Muscle of leg (tissue), 11 donors: Measurements from ENCODE around the gene SLIT3. TPM values are rescaled to one million over a fixed set of nuclear protein-coding genes. Genes with fewer than 3 reads are reported as not detected.

ENCODE experiments used
- DNase-seq: peaks from one replicate; pipeline ENCODE4 v3.0.0; 2013
- H3K27ac ChIP-seq: one replicate; pipeline ENCODE4 v1.5.1; 2013; ENCODE audit warnings: mild to moderate bottlenecking, low read length, control low read depth
- H3K27me3 ChIP-seq: one replicate; pipeline ENCODE4 v1.6.1; 2013; ENCODE audit warnings: low read length; ENCODE audit not compliant: control insufficient read depth, insufficient read depth
- H3K36me3 ChIP-seq: one replicate; pipeline ENCODE4 v1.6.1; 2013; ENCODE audit warnings: low read length; ENCODE audit not compliant: control insufficient read depth, insufficient read depth
- H3K4me1 ChIP-seq: one replicate; pipeline ENCODE4 v1.6.1; 2013; ENCODE audit warnings: low read length; ENCODE audit not compliant: control insufficient read depth, insufficient read depth
- H3K4me3 ChIP-seq: one replicate; pipeline ENCODE4 v1.5.1; 2013; ENCODE audit warnings: low read length, control low read depth
- H3K9me3 ChIP-seq: replicated peaks from 2 replicates; pipeline ENCODE4 v1.6.1; 2013; ENCODE audit warnings: low read depth, low read length; ENCODE audit not compliant: control insufficient read depth
- WGBS: methylation state at CpG from one replicate; pipeline ENCODE4 v1.1.5; 2013; ENCODE audit warnings: missing lambda C conversion rate; ENCODE audit not compliant: insufficient coverage; 5-methylcytosine and 5-hydroxymethylcytosine counted together
- polyA plus RNA-seq, 8 donors: library from polyadenylated mRNA; unstranded; fragments of 120-200 nt; gene quantifications; one replicate each; pipeline versions ENCODE4 v1.2.1 to v1.2.3, GENCODE V29; 2013; ENCODE audit warnings: inconsistent platforms in 1 of 8, low replicate concordance in 1 of 8; ENCODE audit not compliant: insufficient read length in 8 of 8, insufficient read depth in 1 of 8
- total RNA-seq: library from RNA; stranded (reverse); fragments of 120-200 nt; gene quantifications from one replicate; pipeline ENCODE4 v1.2.4, GENCODE V29; 2013

The SLIT3 gene
- total and polyA plus RNA-seq, 9 donors = 5.2 to 36.4 (median 12.2) TPM

- Histone ChIP-seq H3K4me3 (no peak overlapping the region), H3K36me3 (no peaks in the 10 kb centered on the region), H3K27me3 (peaks cover 2% of the 10 kb centered on the region), H3K4me1 (peaks cover 2% of the 10 kb centered on the region), H3K9me3 (no peaks in the 10 kb centered on the region), H3K27ac (no peak overlapping the region)
- WGBS = 80% methylated on average over 2 of the region's 6 CpGs
- no peak for DNase-seq
These were observed 529.3 kb downstream of the SLIT3 start for GRCh38 chr5:168771678-168772077.

- Histone ChIP-seq H3K27ac (no peak overlapping the region), H3K36me3 (no peaks in the 10 kb centered on the region), H3K4me3 (no peak overlapping the region), H3K4me1 (peaks cover 4% of the 10 kb centered on the region), H3K9me3 (no peaks in the 10 kb centered on the region), H3K27me3 (peaks cover 3% of the 10 kb centered on the region)
- WGBS = 92% methylated on average over 4 of the region's 5 CpGs
- DNase-seq = no peak
These were observed 529.9 kb downstream of the SLIT3 start for GRCh38 chr5:168770996-168771395.

DNA sequence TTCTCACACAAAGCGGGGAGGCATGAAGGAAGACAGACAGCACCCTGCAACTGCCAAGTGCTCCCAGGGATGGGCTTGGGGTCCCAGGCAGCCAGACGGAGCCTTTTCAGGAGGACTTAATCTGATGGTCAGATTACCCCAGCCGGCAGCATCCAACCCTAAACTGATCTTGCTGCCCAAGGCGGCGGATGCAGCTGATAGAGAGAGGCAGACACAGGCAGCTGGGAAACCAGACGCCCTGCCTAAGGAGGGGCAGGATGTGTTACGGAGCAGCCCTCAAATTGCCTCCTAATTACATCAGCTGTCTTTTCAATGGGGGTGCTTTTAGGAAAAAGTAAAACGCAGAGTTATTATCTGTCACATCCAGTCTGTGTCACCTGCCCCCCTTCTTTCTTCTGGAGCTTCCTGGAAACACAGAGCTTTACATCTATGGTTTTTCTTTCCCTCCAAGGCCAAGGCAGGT lies 530.9 kb downstream of the SLIT3 start:
- no peaks in the 10 kb centered on the region for H3K36me3 ChIP-seq

GRCh38 chr5:168768172-168768571 lies 532.8 kb downstream of the SLIT3 start:
- Histone ChIP-seq H3K4me1 (peaks cover 17% of the 10 kb centered on the region), H3K27ac (no peak overlapping the region), H3K27me3 (peaks cover 7% of the 10 kb centered on the region), H3K4me3 (no peak overlapping the region), H3K9me3 (no peaks in the 10 kb centered on the region), H3K36me3 (no peaks in the 10 kb centered on the region)
- WGBS = 88% methylated on average over 10 of the region's 13 CpGs
- DNase-seq = no peak

More for the DNA sequence above, 530.9 kb downstream of the SLIT3 start:
- Histone ChIP-seq H3K27me3 (peaks cover 3% of the 10 kb centered on the region), H3K4me3 (no peak overlapping the region), H3K4me1 (peaks cover 11% of the 10 kb centered on the region), H3K9me3 (no peaks in the 10 kb centered on the region), H3K27ac (no peak overlapping the region)
- no peak for DNase-seq
- WGBS = 33% methylated on average over 3 of the region's 8 CpGs

DNA sequence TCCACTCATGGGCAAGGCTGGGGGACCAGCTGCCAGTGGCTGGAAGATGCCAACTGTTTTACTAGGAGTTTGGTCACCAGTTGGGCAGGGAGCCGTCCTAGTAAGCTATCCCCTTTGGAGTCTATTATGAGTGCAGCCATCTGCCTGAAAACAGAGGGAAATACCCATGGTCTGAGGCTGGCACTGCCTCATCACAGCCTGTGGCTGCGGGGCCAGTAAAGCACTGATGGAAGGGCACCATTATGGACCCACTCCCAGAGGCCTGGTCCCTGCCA lies 534.6 kb downstream of the SLIT3 start:
- peaks cover 17% of the 10 kb centered on the region for H3K4me1 ChIP-seq
- no peaks in the 10 kb centered on the region for H3K9me3 ChIP-seq
- peaks cover 6% of the 10 kb centered on the region for H3K27me3 ChIP-seq
- H3K4me3 ChIP-seq = no peak overlapping the region
- WGBS = 60% methylated on average over 2 of the region's 2 CpGs
- H3K27ac ChIP-seq = no peak overlapping the region
- DNase-seq = peak; percentile 56
- no peaks in the 10 kb centered on the region for H3K36me3 ChIP-seq

DNA sequence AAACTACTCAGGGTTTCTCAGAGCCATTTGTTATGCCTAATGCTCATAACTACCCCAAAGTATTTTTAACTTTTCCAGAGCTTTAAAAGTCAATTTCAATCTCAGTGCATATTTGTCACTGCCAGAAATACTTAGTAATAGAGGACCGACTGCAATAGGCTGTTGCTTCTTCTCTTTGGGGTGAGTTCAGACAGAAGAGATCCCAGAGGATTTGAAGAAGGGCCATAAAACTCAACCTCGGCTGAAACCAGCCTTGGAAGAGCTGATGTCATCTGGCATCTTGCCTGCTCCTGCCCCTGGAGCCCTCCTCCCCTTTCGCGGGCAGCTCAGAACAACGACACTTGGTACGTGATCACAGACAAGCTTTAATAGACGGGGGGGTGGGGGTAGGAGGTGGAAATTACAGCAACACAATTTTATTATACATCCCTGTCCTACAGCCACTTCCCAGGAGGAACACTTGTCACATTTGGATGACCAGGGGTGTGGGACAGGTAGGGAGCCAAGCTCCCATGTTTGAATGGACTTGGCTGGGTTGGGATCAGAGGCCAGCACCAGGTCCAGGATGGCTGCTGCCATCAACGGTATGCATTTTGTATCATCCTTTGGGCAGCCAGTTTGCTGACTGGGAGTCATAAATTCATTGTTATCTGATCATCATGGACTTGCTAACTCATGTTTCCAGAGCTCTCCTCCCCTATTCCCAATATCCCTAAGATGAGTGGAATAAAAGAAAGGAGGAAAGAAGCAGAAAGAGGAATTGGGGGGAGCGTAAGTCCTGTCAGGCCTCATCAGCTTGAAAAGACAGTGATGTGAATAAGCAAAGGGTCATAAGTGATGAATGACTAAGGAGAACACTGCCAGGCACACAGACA lies 535.2 kb downstream of the SLIT3 start:
- H3K4me3 ChIP-seq = no peak overlapping the region
- DNase-seq = peak; percentile 70
- peaks cover 6% of the 10 kb centered on the region for H3K27me3 ChIP-seq
- H3K36me3 ChIP-seq = no peaks in the 10 kb centered on the region
- H3K27ac ChIP-seq = peak overlapping the region; percentile 67
- H3K4me1 ChIP-seq = peaks cover 17% of the 10 kb centered on the region
- 45% methylated on average over 2 of the region's 9 CpGs for WGBS
- H3K9me3 ChIP-seq = no peaks in the 10 kb centered on the region

DNA sequence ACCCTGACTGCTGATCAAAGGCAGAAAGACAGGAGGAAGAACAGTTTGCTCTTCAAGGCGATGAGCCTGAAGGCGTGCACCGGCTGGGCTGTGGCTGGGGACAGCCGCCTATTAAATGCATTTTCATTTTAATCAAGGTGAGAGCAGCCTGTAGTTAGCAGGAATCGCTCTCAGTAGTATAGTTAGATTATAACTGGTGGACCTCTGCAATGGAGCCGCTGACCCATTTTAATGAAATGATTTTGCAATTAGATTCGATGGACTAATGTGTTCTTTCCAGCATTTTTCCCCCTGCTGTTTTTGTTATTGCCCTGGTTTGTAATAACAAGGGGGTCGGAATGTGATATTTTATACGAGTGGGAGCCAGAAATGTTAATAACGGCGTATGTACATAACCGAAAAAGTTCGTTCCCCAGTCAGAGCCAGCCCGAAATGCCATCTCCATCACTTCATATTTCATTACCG lies 535.8 kb downstream of the SLIT3 start:
- H3K27me3 ChIP-seq = peaks cover 6% of the 10 kb centered on the region
- no peak overlapping the region for H3K27ac ChIP-seq
- 33% methylated on average over 10 of the region's 15 CpGs for WGBS
- no peak overlapping the region for H3K4me3 ChIP-seq
- no peaks in the 10 kb centered on the region for H3K36me3 ChIP-seq
- no peak for DNase-seq
- H3K9me3 ChIP-seq = no peaks in the 10 kb centered on the region
- H3K4me1 ChIP-seq = peaks cover 17% of the 10 kb centered on the region

- H3K9me3 ChIP-seq = no peaks in the 10 kb centered on the region
- peak overlapping the region; percentile 65 for H3K27ac ChIP-seq
- no peaks in the 10 kb centered on the region for H3K4me1 ChIP-seq
- H3K36me3 ChIP-seq = no peaks in the 10 kb centered on the region
- no peak overlapping the region for H3K4me3 ChIP-seq
- WGBS = 52% methylated on average over 5 of the region's 10 CpGs
- peaks cover 2% of the 10 kb centered on the region for H3K27me3 ChIP-seq
- peak; percentile 85 for DNase-seq
These were observed 544.2 kb downstream of the SLIT3 start for GRCh38 chr5:168756453-168757391.

DNA sequence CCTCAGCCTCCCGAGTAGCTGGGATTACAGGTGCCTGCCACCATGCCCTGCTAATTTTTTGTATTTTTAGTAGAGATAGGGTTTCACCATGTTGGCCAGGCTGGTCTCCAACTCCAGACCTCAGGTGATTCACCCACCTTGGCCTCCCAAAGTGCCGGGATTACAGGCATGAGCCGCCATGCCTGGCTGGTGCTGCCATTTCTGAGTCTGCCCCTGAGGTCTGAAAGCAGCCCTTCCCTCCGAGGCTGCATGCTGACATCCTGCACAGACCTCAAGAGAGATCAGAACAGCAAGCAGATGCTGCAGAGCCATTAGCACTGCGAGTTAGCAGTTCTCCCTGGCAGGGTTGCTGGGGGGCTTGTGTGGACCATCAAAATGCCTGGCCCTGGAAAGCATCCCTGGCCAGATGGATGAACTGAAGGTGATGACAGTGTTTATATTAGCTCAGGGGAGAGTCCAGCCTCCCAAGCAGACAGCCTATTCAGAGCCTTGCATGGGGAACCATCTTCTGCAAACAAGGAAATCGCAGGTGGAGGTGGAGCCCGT lies 545.3 kb downstream of the SLIT3 start:
- Histone ChIP-seq H3K36me3 (no peaks in the 10 kb centered on the region), H3K4me1 (no peaks in the 10 kb centered on the region), H3K4me3 (no peak overlapping the region), H3K27ac (no peak overlapping the region), H3K9me3 (no peaks in the 10 kb centered on the region), H3K27me3 (peaks cover 2% of the 10 kb centered on the region)
- DNase-seq = no peak
- 59% methylated on average over 6 of the region's 7 CpGs for WGBS
